ENCODE data around the gene SAPCD1. TPM values are rescaled to one million over a fixed set of nuclear protein-coding genes. Genes with fewer than 3 reads are reported as not detected.
A peak's percentile ranks its signal among the peaks of the same experiment; 100 is the strongest.

SAPCD1 gene
- total RNA-seq, 1 experiment from 2014 or later = 13.7 TPM

GRCh38 chr6:31739639-31740396 is 22.6 kb upstream of the SAPCD1 start, which contains the start of gene MSH5 (continued):
- TF ChIP-seq ZNF281 (CRISPR knock-in tag; IDR thresholded peaks at IDR 0.05) (peak; percentile 97), CREB1 (CRISPR knock-in tag; IDR thresholded peaks at IDR 0.05) (peak; percentile 93), ZMAT4 (CRISPR knock-in tag; IDR thresholded peaks at IDR 0.05) (no peak), ZNF317 (CRISPR knock-in tag; IDR thresholded peaks at IDR 0.05; ENCODE audit: borderline replicate concordance, low read depth) (peak; percentile 50; the same call in 1 of the 2 replicates), MLX (CRISPR knock-in tag; IDR thresholded peaks at IDR 0.05) (no peak), CTCF (IDR thresholded peaks at IDR 0.05) (no peak), RORB (CRISPR knock-in tag; IDR thresholded peaks at IDR 0.05) (no peak), ZSCAN18 (CRISPR knock-in tag; IDR thresholded peaks at IDR 0.05) (no peak), NR3C1 (CRISPR knock-in tag; conservative IDR thresholded peaks at IDR 0.05; ENCODE audit: low read depth) (no peak), NFYB (CRISPR knock-in tag; conservative IDR thresholded peaks at IDR 0.05; ENCODE audit: low read depth) (peak; percentile 87), ETV6 (CRISPR knock-in tag; IDR thresholded peaks at IDR 0.05) (peak; percentile 96), MXD4 (CRISPR knock-in tag; IDR thresholded peaks at IDR 0.05; ENCODE audit: borderline replicate concordance) (no peak), IRF1 (CRISPR knock-in tag; IDR thresholded peaks at IDR 0.05) (peak; percentile 88; the same call in 1 of the 2 replicates), HMGXB4 (CRISPR knock-in tag; IDR thresholded peaks at IDR 0.05) (peak; percentile 73; the same call in 1 of the 2 replicates), CDX4 (CRISPR knock-in tag; IDR thresholded peaks at IDR 0.05; ENCODE audit: borderline replicate concordance) (no peak), RELA (CRISPR knock-in tag; IDR thresholded peaks at IDR 0.05; ENCODE audit: borderline replicate concordance) (peak; percentile 68; the same call in 1 of the 2 replicates), TCF7 (CRISPR knock-in tag; IDR thresholded peaks at IDR 0.05; ENCODE audit: low read depth) (peak; percentile 85; the same call in 1 of the 2 replicates), E2F5 (CRISPR knock-in tag; IDR thresholded peaks at IDR 0.05) (peak; percentile 100)
